ENCODE data around the gene FBXL14.

GRCh38 chr12:1576410-1577241, 17.8 kb downstream of the FBXL14 start:
- no peak for TF ChIP-seq RAD21 (conservative IDR thresholded peaks at IDR 0.05 in 1 of 2, IDR thresholded peaks at IDR 0.05 in 1 of 2)
- no peak for TF ChIP-seq SREBF2 (IDR thresholded peaks at IDR 0.05)
- TF ChIP-seq ESRRA (IDR thresholded peaks at IDR 0.05; ENCODE audit: borderline replicate concordance, low read length), result no peak
- TF ChIP-seq, protein P1, sequence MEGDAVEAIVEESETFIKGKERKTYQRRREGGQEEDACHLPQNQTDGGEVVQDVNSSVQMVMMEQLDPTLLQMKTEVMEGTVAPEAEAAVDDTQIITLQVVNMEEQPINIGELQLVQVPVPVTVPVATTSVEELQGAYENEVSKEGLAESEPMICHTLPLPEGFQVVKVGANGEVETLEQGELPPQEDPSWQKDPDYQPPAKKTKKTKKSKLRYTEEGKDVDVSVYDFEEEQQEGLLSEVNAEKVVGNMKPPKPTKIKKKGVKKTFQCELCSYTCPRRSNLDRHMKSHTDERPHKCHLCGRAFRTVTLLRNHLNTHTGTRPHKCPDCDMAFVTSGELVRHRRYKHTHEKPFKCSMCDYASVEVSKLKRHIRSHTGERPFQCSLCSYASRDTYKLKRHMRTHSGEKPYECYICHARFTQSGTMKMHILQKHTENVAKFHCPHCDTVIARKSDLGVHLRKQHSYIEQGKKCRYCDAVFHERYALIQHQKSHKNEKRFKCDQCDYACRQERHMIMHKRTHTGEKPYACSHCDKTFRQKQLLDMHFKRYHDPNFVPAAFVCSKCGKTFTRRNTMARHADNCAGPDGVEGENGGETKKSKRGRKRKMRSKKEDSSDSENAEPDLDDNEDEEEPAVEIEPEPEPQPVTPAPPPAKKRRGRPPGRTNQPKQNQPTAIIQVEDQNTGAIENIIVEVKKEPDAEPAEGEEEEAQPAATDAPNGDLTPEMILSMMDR (IDR thresholded peaks at IDR 0.05), result no peak
- TF ChIP-seq NFE2L2 (conservative IDR thresholded peaks at IDR 0.05; ENCODE audit: low read length), result no peak
- TF ChIP-seq CHD4 (IDR thresholded peaks at IDR 0.05; ENCODE audit: borderline replicate concordance), result no peak
- TF ChIP-seq SMC3 (IDR thresholded peaks at IDR 0.05), result no peak
- TF ChIP-seq RFX5 (IDR thresholded peaks at IDR 0.05), result no peak
- TF ChIP-seq USF2 (IDR thresholded peaks at IDR 0.05), result no peak
- TF ChIP-seq HDAC2 (IDR thresholded peaks at IDR 0.05), result no peak
